BLaER1 treated with 17β-estradiol and CSF1 and Interleukin-3, amounts not matched to agents 10 nM and 100 nM (cell line): Measurements from ENCODE around the gene WDR64.
"Not testable (repeated sequence)": the region's sequence is repeated elsewhere in the genome, so short reads cannot be mapped to it uniquely, and the experiment has no call there.

ENCODE experiments used
- H3K27ac ChIP-seq, 11 experiments: shearing (Covaris generic); formaldehyde crosslinking; 2 replicates each; pipeline ENCODE4 v1.8.1; 2022
- H3K27me3 ChIP-seq, 11 experiments: shearing (Covaris generic); formaldehyde crosslinking; 2 replicates each; pipeline ENCODE4 v1.8.1; 2022
- H3K36me3 ChIP-seq, 11 experiments: shearing (Covaris generic); formaldehyde crosslinking; 2 replicates each; pipeline ENCODE4 v1.8.1; 2022
- H3K4me1 ChIP-seq, 10 experiments: shearing (Covaris generic); formaldehyde crosslinking; 2 replicates each; pipeline ENCODE4 v1.8.1; 2022
- H3K4me2 ChIP-seq, 11 experiments: shearing (Covaris generic); formaldehyde crosslinking; 2 replicates each; pipeline ENCODE4 v1.8.1; 2022
- H3K4me3 ChIP-seq, 10 experiments: shearing (Covaris generic); formaldehyde crosslinking; 2 replicates each; pipeline ENCODE4 v1.8.1; 2022
- H3K9ac ChIP-seq, 11 experiments: shearing (Covaris generic); formaldehyde crosslinking; 2 replicates each; pipeline ENCODE4 v1.8.1; 2022
- H3K9me3 ChIP-seq, 11 experiments: shearing (Covaris generic); formaldehyde crosslinking; replicated peaks in 1 of 11; 2 replicates each; pipeline ENCODE4 v1.8.1; 2022
- H4K20me1 ChIP-seq, 11 experiments: shearing (Covaris generic); formaldehyde crosslinking; 2 replicates each; pipeline ENCODE4 v1.8.1; 2022
- Cebpa-rat ChIP-seq, 11 experiments: shearing (Covaris generic); IDR thresholded peaks; 2 replicates each; pipeline ENCODE4 v1.8.1; 2022

Gene WDR64

DNA sequence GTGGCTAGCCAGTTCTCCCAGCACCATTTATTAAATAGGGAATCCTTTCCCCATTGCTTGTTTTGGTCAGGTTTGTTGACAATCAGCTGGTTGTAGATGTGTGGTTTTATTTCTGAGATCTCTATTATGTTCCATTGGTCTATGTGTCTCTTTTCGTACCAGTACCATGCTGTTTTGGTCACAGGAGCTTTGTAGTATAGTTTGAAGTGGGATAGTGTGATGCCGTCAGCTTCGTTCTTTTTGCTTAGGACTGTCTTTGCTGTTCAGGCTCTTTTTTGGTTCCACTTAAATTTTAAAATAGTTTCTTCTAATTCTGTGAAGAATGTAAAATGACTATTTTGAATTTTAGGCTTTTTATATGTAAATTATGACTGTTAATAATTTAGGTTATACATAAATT lies 68.9 kb downstream of the WDR64 start:
- H3K4me1 ChIP-seq, result no peaks in the 10 kb centered on the region
- peaks cover 0 to 6% (median 0%) of the 10 kb centered on the region in 11 experiments; a peak in 1 of 22 replicates for H3K9me3 ChIP-seq
- no peak overlapping the region for H3K9ac ChIP-seq
- H3K27me3 ChIP-seq, result no peaks in the 10 kb centered on the region
- TF ChIP-seq Cebpa-rat (IDR thresholded peaks at IDR 0.05), result no peak
- no peaks in the 10 kb centered on the region for H3K36me3 ChIP-seq
- H3K27ac ChIP-seq, result no peak overlapping the region
- H3K4me3 ChIP-seq, result no peak overlapping the region
- H4K20me1 ChIP-seq, result no peaks in the 10 kb centered on the region
- no peak overlapping the region for H3K4me2 ChIP-seq

DNA sequence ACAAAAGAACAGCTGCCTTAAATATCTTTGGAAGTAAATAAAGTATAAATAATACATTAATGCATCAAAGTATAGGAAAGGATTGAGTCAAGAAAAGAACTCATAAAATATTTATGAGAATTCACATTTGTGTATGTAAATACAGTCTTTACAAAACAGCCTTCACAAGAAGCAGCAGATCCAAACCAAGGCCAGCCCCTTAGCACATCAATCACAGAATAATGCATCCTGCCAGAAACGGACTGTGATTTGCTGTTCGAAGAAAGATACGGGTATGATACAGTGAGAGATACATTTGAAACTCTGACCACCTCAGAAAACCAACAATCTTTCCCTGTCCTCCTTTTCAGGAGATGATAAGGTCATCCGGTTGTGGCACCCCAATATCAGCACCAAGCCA lies 70.9 kb downstream of the WDR64 start:
- Histone ChIP-seq H3K4me1 (no peaks in the 10 kb centered on the region), H3K9me3 (peaks cover 0 to 6% (median 0%) of the 10 kb centered on the region in 11 experiments; a peak in 1 of 22 replicates), H3K36me3 (no peaks in the 10 kb centered on the region), H3K27ac (no peak overlapping the region), H3K9ac (no peak overlapping the region), H3K4me3 (no peak overlapping the region), H4K20me1 (no peaks in the 10 kb centered on the region), H3K27me3 (no peaks in the 10 kb centered on the region), H3K4me2 (no peak overlapping the region)
- no peak for TF ChIP-seq Cebpa-rat (IDR thresholded peaks at IDR 0.05)

DNA sequence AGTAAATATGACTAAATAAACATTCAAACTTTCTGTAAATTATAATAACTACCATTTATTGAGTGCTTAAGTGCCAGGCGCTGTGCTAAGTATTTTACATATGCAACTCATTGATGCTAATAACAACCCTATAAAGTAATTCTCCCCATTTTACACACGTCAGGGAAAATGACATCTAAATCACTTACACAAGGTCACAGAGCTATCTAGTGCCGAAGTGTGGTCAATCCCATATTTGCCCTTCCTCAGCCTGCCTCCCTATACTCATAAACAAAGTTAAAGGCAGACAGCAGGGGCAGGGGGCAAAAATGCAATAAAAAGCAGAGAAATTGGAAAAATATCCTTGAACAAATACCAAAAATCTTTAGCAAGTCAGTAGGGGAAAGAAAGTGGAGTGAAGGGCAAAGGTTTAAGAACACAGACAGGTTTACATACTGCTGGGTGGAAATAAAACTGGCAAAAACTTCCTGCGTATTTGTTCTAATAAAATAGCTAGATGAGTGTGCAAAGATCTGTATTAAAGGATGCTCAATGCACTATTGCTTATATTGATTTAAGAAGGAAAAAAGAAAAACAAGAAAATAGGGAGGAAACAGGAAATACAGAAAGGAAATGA lies 72.8 kb downstream of the WDR64 start:
- H3K27ac ChIP-seq, result no peak overlapping the region
- TF ChIP-seq Cebpa-rat (IDR thresholded peaks at IDR 0.05), result no peak
- H3K4me3 ChIP-seq, result no peak overlapping the region
- H3K9ac ChIP-seq, result no peak overlapping the region
- H3K27me3 ChIP-seq, result no peaks in the 10 kb centered on the region
- H3K36me3 ChIP-seq, result no peaks in the 10 kb centered on the region
- H4K20me1 ChIP-seq, result no peaks in the 10 kb centered on the region
- peaks cover 0 to 6% (median 0%) of the 10 kb centered on the region in 11 experiments; a peak in 1 of 22 replicates for H3K9me3 ChIP-seq
- no peak overlapping the region for H3K4me2 ChIP-seq
- H3K4me1 ChIP-seq, result no peaks in the 10 kb centered on the region

DNA sequence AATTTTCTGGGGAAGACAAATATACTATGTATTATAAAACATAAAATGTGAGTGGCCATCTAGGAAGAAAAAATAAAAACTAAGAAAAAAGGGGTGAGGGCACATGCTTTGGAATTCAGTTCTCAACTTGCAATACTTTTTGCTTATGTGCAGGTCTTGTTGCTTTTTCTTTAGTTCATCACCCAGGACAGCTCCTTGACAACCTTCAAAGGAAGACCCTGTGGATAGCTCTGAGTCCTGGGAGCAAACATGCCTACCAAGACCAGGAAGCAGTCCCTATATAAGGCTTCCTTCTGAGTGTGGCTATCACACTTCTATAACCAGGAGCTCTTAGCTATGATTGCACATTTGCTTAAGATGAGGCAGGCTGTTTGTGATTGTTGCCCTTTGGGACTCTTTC lies 78.0 kb downstream of the WDR64 start:
- Histone ChIP-seq H3K27ac (no peak overlapping the region), H3K9me3 (no peaks in the 10 kb centered on the region), H3K4me3 (no peak overlapping the region), H3K36me3 (no peaks in the 10 kb centered on the region), H3K9ac (no peak overlapping the region), H3K4me1 (no peaks in the 10 kb centered on the region), H3K27me3 (no peaks in the 10 kb centered on the region), H3K4me2 (no peak overlapping the region), H4K20me1 (no peaks in the 10 kb centered on the region; a peak in 1 of 22 replicates)
- TF ChIP-seq Cebpa-rat (IDR thresholded peaks at IDR 0.05), result no peak

DNA sequence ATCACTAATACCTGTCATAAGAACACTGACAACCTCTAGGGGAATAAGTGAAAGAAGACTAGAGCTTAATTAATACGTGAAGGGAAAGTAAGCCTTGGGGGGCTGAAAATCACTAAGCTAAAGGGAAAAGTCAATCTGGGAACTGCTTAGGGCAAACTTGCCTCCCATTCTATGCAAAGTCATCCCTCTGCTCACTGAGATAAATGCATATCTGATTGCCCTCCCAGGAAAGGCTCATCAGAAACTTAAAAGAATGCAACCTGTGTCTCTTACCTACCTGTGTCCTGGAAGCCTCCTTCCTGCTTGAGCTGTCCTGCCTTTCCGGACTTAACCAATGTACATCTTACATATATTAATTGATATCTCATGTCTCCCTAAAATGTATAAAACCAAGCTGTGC lies 81.8 kb downstream of the WDR64 start:
- no peaks in the 10 kb centered on the region; a peak in 1 of 22 replicates for H4K20me1 ChIP-seq
- H3K9me3 ChIP-seq, result no peaks in the 10 kb centered on the region
- no peak for TF ChIP-seq Cebpa-rat (IDR thresholded peaks at IDR 0.05)
- no peak overlapping the region for H3K4me2 ChIP-seq
- H3K27me3 ChIP-seq, result no peaks in the 10 kb centered on the region
- H3K4me3 ChIP-seq, result no peak overlapping the region
- H3K4me1 ChIP-seq, result no peaks in the 10 kb centered on the region
- no peak overlapping the region for H3K9ac ChIP-seq
- no peak overlapping the region for H3K27ac ChIP-seq
- H3K36me3 ChIP-seq, result no peaks in the 10 kb centered on the region

DNA sequence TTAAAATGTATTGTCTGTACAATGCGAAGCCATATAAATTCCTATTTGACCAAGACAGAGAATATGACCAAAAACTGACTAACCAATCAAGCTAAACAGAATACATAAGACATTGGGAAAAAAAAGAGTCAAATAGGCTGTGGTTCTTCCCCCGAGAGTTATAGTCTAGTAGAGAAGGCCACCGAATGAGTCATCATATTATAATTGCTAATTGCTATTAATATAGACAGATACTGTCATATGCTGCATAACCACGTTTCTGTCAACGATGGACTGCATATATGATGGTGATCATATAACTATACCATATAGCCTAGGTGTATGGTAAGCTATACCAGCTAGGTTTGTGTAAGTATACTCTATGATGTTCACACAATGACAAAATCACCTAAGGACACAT lies 82.5 kb downstream of the WDR64 start:
- Histone ChIP-seq H4K20me1 (no peaks in the 10 kb centered on the region; a peak in 1 of 22 replicates), H3K9ac (no peak overlapping the region), H3K4me2 (no peak overlapping the region), H3K4me3 (no peak overlapping the region), H3K36me3 (no peaks in the 10 kb centered on the region), H3K27me3 (no peaks in the 10 kb centered on the region), H3K4me1 (no peaks in the 10 kb centered on the region), H3K9me3 (no peaks in the 10 kb centered on the region), H3K27ac (no peak overlapping the region)
- no peak for TF ChIP-seq Cebpa-rat (IDR thresholded peaks at IDR 0.05)

DNA sequence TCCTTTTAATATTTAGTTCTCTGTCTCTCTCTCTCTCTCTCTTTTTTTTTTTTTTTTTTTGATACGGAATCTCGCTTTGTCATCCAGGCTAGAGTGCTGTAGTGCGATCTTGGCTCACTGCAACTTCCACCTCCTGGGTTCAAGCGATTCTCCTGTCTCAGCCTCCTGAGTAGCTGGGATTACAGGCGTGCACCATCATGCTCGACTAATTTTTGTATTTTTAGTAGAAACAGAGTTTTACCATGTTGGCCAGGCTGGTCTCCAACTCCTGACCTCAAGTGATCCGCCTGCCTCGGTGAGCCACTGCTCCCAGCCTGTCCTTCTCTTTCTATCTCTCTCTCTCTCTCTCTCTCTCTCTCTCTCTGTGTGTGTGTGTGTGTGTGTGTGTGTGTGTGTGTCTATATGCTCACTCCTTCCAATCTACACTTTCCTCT lies 83.4 kb downstream of the WDR64 start:
- not testable (repeated sequence) for H3K4me1 ChIP-seq, H4K20me1 ChIP-seq, H3K36me3 ChIP-seq, H3K27me3 ChIP-seq, H3K4me3 ChIP-seq, H3K9me3 ChIP-seq, H3K9ac ChIP-seq, H3K27ac ChIP-seq, H3K4me2 ChIP-seq

DNA sequence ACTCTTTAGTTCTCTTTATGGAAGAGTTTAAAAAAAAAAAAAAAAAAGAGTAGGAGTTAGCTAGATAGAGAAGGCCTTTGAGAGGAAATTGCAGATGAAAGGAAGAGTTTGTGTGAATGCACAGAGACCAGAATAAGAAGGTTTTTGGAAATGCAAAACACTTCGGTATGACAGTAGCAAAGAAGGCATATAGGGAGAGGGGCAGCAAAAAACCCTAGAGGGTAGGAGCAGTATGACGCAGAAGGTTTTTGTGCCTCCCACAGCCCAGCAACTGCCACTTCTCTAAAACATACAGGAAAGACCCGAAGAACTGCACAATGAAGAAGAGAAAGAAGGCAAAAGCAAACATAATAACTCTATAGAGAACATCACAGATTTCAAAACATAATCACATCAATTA lies 84.3 kb downstream of the WDR64 start:
- H3K4me1 ChIP-seq, result no peaks in the 10 kb centered on the region
- no peak overlapping the region for H3K4me3 ChIP-seq
- no peak for TF ChIP-seq Cebpa-rat (IDR thresholded peaks at IDR 0.05)
- H4K20me1 ChIP-seq, result no peaks in the 10 kb centered on the region; a peak in 1 of 22 replicates
- H3K27ac ChIP-seq, result no peak overlapping the region
- H3K9me3 ChIP-seq, result no peaks in the 10 kb centered on the region
- H3K36me3 ChIP-seq, result no peaks in the 10 kb centered on the region
- no peaks in the 10 kb centered on the region for H3K27me3 ChIP-seq
- H3K9ac ChIP-seq, result no peak overlapping the region
- no peak overlapping the region for H3K4me2 ChIP-seq

DNA sequence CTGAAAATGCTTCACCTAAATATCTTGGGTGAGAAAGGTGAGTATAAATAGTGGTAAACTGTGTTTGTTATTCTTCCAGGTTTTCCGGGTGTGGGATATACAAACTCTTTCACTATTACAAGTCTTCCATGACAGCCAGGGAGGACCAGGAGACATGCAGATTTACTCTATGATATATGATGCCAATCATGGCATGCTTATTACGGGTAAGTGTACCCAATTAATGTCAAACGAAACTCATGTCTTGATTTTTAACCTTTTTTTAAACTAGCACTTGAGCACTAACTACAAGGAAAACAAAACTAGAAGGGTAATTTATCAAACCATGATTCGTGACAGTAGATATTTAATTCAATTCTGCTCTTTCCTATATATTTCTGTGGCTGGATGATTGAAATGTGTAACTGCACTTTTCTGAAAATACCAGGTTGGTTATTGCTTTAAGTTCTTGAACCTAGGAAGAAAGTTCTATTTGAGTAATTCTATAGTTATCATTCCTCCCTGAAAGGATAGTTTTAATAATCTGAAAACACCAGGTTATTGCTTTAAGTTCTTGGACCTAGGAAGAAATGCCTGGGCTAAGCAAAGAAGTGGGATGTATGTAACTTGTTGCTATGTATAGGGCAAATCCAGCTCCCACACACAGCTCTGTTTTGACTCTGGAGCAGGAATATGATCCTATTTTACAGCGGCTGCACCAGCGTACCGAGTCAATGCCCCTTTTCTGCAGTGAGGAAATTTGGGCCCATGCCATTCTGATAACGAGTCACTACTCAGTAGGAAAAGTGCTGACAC lies 86.4 kb downstream of the WDR64 start:
- no peak for TF ChIP-seq Cebpa-rat (IDR thresholded peaks at IDR 0.05)
- Histone ChIP-seq H3K9ac (no peak overlapping the region), H4K20me1 (no peaks in the 10 kb centered on the region; a peak in 1 of 22 replicates), H3K27me3 (no peaks in the 10 kb centered on the region), H3K36me3 (no peaks in the 10 kb centered on the region), H3K27ac (no peak overlapping the region), H3K4me1 (no peaks in the 10 kb centered on the region), H3K4me2 (no peak overlapping the region), H3K4me3 (no peak overlapping the region), H3K9me3 (no peaks in the 10 kb centered on the region)

DNA sequence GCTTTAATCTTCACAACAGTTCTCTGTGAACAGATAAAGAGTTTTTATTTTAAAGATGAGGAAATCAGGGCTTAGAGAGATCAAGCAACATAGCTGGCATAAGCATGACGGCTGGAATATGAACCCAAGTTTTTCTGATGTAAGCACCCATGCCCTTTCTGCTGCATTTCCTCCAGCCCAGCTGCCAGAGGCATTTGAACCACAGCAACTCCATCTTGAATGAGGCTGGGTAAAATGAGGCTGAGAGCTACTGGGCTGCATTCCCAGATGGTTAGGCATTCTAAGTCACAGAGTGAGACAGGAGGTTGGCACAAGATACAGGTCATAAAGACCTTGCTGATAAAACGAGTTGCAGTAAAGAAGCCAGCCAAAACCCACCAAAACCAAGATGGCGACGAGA lies 90.0 kb downstream of the WDR64 start:
- H3K27ac ChIP-seq, result no peak overlapping the region
- H3K4me1 ChIP-seq, result no peaks in the 10 kb centered on the region
- no peaks in the 10 kb centered on the region for H3K36me3 ChIP-seq
- H3K9me3 ChIP-seq, result no peaks in the 10 kb centered on the region
- H3K27me3 ChIP-seq, result no peaks in the 10 kb centered on the region
- no peak overlapping the region for H3K4me2 ChIP-seq
- H3K4me3 ChIP-seq, result no peak overlapping the region
- H3K9ac ChIP-seq, result no peak overlapping the region
- no peaks in the 10 kb centered on the region for H4K20me1 ChIP-seq
- TF ChIP-seq Cebpa-rat (IDR thresholded peaks at IDR 0.05), result no peak
